Keratinocyte (primary cell): ENCODE measurements around the gene ZBTB26.

Experiments
- CTCF ChIP-seq, 3 experiments: IDR thresholded peaks in 1 of 3; conservative IDR thresholded peaks in 1 of 3; optimal IDR thresholded peaks in 1 of 3; 2 replicates in 2 of 3; 3 replicates in 1 of 3; pipeline versions ENCODE3 to v1.5.1; 2011; ENCODE audit warnings: low read length in 3 of 3, mild to moderate bottlenecking in 3 of 3, moderate library complexity in 2 of 3, control low read depth in 1 of 3, inconsistent platforms in 1 of 3; ENCODE audit not compliant: insufficient read depth in 2 of 3; ENCODE audit errors: extremely low read depth in 1 of 3
- EZH2 ChIP-seq: IDR thresholded peaks from one replicate; pipeline ENCODE4 v1.6.1; 2012; ENCODE audit warnings: inconsistent platforms, mild to moderate bottlenecking, low read length, moderate library complexity

GRCh38 chr9:122866079-122866478 is 65.2 kb downstream of the ZBTB26 start:
- no peak for TF ChIP-seq CTCF (optimal IDR thresholded peaks at IDR 0.05 in 1 of 3, IDR thresholded peaks at IDR 0.05 in 1 of 3, conservative IDR thresholded peaks at IDR 0.05 in 1 of 3; ENCODE audit: extremely low read depth in 1 of 3, insufficient read depth in 2 of 3, low read length in 3 of 3)
- no peak for TF ChIP-seq EZH2
